IPS-NIHi7 (cell line): ENCODE measurements around the gene HDAC9.

Experiments used
- DNase-seq: peaks from one replicate; pipeline ENCODE4 v3.0.0; 2012; ENCODE audit warnings: mixed read lengths; ENCODE audit errors: extremely low spot score

HDAC9 gene

GRCh38 chr7:18558503-18558902, 63.0 kb downstream of the HDAC9 start:
- DNase-seq = no peak

- no peak for DNase-seq
These were observed 63.4 kb downstream of the HDAC9 start for GRCh38 chr7:18558910-18559309.

- DNase-seq = no peak
These were observed 64.2 kb downstream of the HDAC9 start for GRCh38 chr7:18559756-18560155.

GRCh38 chr7:18564779-18565178, 69.2 kb downstream of the HDAC9 start:
- DNase-seq = no peak

- DNase-seq = no peak
These were observed 69.8 kb downstream of the HDAC9 start for GRCh38 chr7:18565337-18565736.

GRCh38 chr7:18566205-18566604, 70.7 kb downstream of the HDAC9 start:
- DNase-seq = no peak

GRCh38 chr7:18566829-18567228, 71.3 kb downstream of the HDAC9 start:
- no peak for DNase-seq

GRCh38 chr7:18570441-18570840, 74.9 kb downstream of the HDAC9 start:
- DNase-seq = no peak

GRCh38 chr7:18570890-18571478, 75.4 kb downstream of the HDAC9 start:
- DNase-seq = no peak

- no peak for DNase-seq
These were observed 76.6 kb downstream of the HDAC9 start for GRCh38 chr7:18572154-18572553.

- no peak for DNase-seq
These were observed 77.3 kb downstream of the HDAC9 start for GRCh38 chr7:18572885-18573284.

GRCh38 chr7:18573410-18574234, 78.1 kb downstream of the HDAC9 start:
- DNase-seq = no peak

GRCh38 chr7:18574235-18574540, 78.6 kb downstream of the HDAC9 start:
- no peak for DNase-seq

GRCh38 chr7:18574676-18575075, 79.1 kb downstream of the HDAC9 start:
- DNase-seq = no peak

GRCh38 chr7:18575622-18576572, 80.3 kb downstream of the HDAC9 start:
- DNase-seq = no peak

GRCh38 chr7:18577096-18577771, 81.7 kb downstream of the HDAC9 start:
- DNase-seq = no peak

- DNase-seq = no peak
These were observed 84.1 kb downstream of the HDAC9 start for GRCh38 chr7:18579698-18580097.

- no peak for DNase-seq
These were observed 85.4 kb downstream of the HDAC9 start for GRCh38 chr7:18580950-18581349.

GRCh38 chr7:18583305-18583704, 87.8 kb downstream of the HDAC9 start:
- no peak for DNase-seq

GRCh38 chr7:18590241-18590640, 94.7 kb downstream of the HDAC9 start:
- no peak for DNase-seq

- peak; percentile 34 for DNase-seq
These were observed 95.3 kb downstream of the HDAC9 start for GRCh38 chr7:18590744-18591340.
